ENCODE measurements around the gene FLNB.

FLNB gene

GRCh38 chr3:58135712-58136543 is 127.7 kb downstream of the FLNB start:
- no peak for DNase-seq (ENCODE audit: low read depth, low spot score)

- DNase-seq (ENCODE audit: low read depth, low spot score): no peak
Measured at GRCh38 chr3:58137306-58137705, 129.1 kb downstream of the FLNB start.

DNA sequence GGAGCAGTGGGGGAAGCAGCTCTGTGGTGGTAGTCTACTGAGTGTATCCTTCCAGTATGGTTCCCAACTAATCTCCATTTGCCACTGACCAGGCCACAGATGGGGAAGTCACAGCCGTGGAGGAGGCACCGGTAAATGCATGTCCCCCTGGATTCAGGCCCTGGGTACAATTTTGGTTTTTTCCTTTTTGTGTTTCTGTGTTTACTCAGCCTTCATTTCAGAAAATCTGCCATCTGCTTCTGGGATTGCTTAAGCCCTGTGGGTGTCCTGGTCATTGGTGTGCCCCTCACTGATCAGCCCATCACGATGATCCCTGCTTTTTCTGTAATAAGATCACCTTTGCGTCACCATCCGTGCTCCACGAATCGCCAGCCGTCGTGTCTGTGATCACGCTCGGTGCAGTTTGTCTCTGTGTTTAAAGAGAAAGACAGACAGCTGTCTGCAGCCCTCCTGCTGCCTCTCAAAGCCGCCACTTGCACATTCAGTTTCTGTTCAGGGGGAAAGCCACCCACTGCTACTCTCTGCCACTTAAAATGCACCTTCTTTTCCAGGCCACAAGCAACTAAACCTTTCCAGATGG is 133.6 kb downstream of the FLNB start:
- no peak for DNase-seq (ENCODE audit: low read depth, low spot score)

GRCh38 chr3:58143417-58144055 is 135.3 kb downstream of the FLNB start:
- no peak for DNase-seq (ENCODE audit: low read depth, low spot score)

DNA sequence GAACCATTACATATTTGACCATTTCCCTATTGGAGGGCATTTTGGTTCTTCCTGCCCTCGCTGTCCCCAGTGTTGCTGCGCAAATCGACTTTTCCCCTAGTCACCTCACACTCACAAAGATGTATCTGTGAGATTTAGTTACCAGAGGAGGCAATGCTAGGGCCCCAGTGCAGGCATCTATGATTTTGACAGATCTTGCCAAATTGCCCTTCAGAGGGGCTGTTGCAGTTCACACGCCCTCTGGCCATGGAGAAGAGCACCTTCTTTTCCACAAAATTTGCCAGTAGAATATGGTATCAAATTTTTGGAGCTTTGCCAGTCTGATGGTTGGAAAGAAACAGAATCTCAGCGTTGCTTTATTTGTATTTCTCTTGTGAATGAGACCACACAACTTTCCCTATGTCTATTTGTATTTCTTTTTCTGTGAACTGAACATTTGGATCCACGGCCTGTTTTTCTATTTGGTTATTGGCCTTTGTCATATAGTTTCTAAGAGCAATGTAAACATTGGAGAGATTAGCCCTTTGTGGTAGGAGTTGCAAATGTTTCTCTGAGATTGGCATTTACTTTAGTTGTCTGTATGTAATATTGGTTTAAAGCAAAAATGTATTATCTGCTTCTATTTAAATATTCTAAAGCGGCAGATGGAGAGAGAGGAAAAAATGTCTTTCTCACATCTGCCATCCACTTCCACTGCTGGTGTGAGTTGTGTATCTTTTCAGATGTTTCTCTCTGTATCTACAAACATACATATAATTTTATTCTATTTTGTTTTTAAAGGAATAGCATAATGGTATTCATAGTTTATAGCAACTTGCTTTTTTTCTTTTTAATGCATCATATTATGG is 136.5 kb downstream of the FLNB start:
- DNase-seq (ENCODE audit: low read depth, low spot score): no peak

GRCh38 chr3:58148049-58148448 is 139.8 kb downstream of the FLNB start:
- DNase-seq (ENCODE audit: low read depth, low spot score): no peak

DNA sequence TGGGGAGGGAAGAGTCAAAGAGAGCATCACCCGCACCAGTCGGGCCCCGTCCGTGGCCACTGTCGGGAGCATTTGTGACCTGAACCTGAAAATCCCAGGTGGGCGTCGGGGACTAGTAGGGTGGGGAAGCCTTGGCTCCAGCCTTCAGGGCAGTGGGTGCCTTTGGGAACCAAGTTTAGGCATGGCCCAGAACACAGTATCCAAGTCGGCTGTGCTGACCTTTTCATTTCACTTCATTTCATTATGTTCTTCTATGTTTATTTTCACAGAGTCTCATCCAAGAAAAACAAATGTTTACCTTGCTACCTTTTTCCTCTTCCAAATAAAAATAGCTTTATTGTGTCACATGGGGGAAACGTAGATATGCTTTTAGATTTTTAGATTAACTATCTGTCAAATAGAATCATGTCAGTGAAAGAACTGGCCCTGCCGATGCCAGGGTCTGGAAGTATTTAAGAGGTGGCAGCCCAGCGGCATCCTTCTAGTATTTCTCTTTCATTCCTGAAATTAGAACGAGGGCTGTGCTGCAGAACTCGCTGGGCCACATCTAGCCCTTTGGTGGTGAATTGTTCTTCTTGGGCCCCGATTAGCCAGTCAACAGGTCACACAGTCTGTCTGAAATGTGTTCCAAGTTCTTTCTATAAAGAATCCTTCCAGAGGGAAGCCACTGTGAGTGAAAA is 142.0 kb downstream of the FLNB start:
- no peak for DNase-seq (ENCODE audit: low read depth, low spot score)

DNA sequence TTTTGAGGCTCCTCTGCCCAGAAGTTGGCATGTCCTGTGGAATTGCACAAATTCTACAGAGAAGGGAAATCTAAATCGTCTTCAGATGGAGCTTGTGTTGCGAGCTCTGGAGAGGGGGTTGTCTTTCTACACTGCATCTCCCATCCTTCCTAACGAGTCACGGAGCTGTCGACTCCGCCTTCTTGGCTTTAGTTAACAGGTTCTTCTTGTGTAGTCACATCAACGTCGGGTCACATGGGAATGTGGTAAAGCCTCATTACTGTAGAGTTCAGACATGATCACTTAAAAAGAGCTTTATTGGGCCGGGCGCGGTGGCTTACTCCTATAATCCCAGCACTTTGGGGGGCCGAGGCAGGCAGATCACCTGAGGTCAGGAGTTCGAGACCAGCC is 142.6 kb downstream of the FLNB start:
- no peak for DNase-seq (ENCODE audit: low read depth, low spot score)

- DNase-seq (ENCODE audit: low read depth, low spot score): no peak
Measured at GRCh38 chr3:58151637-58152036, 143.4 kb downstream of the FLNB start.

DNA sequence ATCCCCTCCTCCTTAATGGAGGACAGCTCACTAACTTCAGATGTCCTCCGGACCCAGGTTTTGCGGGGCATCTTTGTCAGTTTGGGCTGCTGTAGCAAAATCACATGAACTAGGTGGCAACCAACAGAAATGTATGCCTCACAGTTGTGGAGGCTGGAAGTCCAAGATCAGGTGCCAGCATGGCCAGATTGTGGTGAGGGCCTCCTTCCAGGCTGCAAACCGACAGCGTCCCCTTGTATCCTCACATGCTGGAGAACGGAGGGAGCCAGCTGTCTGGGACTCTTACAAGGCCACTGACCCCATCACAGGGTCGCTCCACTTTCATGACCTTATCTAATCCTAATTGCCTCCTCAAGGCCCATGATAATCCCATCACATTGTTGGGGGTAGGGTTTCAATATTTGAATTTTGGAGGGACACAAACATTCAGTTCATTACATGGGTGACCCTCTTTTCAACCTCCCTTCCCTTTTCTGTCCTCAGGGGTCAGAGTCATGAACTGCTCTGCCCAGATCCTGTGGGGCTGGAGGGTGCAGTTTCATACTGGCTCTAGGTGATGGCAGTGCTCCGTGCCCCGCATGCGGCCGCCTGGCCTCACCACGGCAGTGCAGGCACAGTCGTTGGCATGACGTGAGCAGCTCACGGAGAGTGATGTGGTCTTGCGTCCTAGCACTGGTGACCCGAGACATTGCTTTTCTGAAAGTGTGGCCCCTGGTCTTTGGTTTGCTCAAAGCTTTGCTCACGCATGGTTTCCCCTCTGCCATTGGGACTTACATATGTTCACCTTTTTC is 144.2 kb downstream of the FLNB start:
- no peak for DNase-seq (ENCODE audit: low read depth, low spot score)

DNA sequence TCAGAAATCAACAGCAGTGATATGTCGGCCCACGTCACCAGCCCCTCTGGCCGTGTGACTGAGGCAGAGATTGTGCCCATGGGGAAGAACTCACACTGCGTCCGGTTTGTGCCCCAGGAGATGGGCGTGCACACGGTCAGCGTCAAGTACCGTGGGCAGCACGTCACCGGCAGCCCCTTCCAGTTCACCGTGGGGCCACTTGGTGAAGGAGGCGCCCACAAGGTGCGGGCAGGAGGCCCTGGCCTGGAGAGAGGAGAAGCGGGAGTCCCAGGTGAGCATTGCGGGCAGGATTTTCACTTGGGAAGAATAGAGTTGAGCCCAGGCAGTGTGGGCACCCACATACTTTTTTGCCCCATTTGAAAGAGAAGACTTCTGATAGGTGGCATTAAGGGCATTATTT is 145.1 kb downstream of the FLNB start:
- DNase-seq (ENCODE audit: low read depth, low spot score): no peak

GRCh38 chr3:58154626-58155449 is 146.6 kb downstream of the FLNB start:
- no peak for DNase-seq (ENCODE audit: low read depth, low spot score)

GRCh38 chr3:58155838-58156237 is 147.6 kb downstream of the FLNB start:
- DNase-seq (ENCODE audit: low read depth, low spot score): no peak

GRCh38 chr3:58157700-58158099 is 149.5 kb downstream of the FLNB start:
- DNase-seq (ENCODE audit: low read depth, low spot score): no peak

GRCh38 chr3:58158442-58159153 is 150.4 kb downstream of the FLNB start:
- DNase-seq (ENCODE audit: low read depth, low spot score): no peak

GRCh38 chr3:58160399-58160798 is 152.2 kb downstream of the FLNB start:
- DNase-seq (ENCODE audit: low read depth, low spot score): no peak

- DNase-seq (ENCODE audit: low read depth, low spot score): no peak
Measured at GRCh38 chr3:58161435-58162398, 153.5 kb downstream of the FLNB start.

GRCh38 chr3:58163234-58163633 is 155.0 kb downstream of the FLNB start:
- DNase-seq (ENCODE audit: low read depth, low spot score): no peak

Measured in iPS DF 19.7 (cell line).